Dendritic cell treated with granulocyte-macrophage colony-stimulating factor and Interleukin-4, amounts not matched to agents 40 ng/mL and 50 ng/mL, for 4 days (primary cell): ENCODE data around the gene NLRP3.
A peak's percentile ranks its signal among the peaks of the same experiment; 100 is the strongest.
"Not testable (repeated sequence)": the region's sequence is repeated elsewhere in the genome, so short reads cannot be mapped to it uniquely, and the experiment has no call there.

ENCODE experiments used
- H3K27ac Mint-ChIP-seq: one replicate; pipeline ENCODE4 v1.8.0; 2022; ENCODE audit warnings: mild to moderate bottlenecking, mixed read lengths
- H3K27me3 Mint-ChIP-seq: one replicate; pipeline ENCODE4 v1.8.0; 2022; ENCODE audit warnings: mild to moderate bottlenecking, mixed read lengths
- H3K36me3 Mint-ChIP-seq: one replicate; pipeline ENCODE4 v1.8.0; 2022; ENCODE audit warnings: low read depth, mixed read lengths
- H3K4me1 Mint-ChIP-seq: one replicate; pipeline ENCODE4 v1.8.0; 2022; ENCODE audit warnings: low read depth, mixed read lengths
- H3K4me3 Mint-ChIP-seq: one replicate; pipeline ENCODE4 v1.8.0; 2022; ENCODE audit warnings: mild to moderate bottlenecking, moderate library complexity, mixed read lengths
- H3K9me3 Mint-ChIP-seq: one replicate; pipeline ENCODE4 v1.8.0; 2022; ENCODE audit warnings: mixed read lengths
- intact Hi-C: fragments of 100-400 bp; cut with micrococcal nuclease; formaldehyde crosslinking; loops from one replicate; pipeline ENCODE4 v1.15.0; 2022

Gene NLRP3

DNA sequence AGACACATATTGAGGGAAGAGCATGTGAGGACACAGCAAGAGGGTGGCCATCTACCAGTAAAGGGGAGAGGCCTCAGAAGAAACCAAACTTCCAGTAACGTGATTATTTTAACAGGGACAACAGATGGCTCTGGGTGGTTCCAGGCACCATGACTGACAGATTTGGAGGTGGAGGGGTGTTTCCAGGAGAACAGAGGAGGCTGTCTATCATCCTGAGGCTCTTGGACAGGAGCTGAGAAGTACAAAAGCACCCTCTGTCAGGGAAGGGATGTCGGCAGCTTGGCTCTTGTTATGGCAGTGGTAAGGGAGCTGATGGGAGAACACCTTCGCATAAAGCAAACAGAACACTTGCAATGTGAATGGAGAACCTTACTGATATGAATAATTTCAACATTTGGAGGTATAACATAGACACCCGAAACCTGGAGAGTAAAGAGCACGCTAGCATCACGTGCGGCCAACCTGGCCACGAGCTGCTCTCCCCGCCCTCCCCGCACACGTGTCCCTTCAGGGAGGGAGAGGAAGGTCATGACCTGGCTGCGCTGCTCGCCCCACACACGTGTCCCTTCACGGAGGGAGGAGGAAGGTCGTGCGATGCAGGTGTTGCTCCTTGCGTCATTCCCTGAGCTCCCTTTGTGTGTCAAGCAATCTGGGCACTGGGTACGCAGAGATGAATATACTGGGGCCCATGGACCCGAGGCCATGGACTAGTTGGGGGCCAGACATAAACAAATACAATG lies 37.5 kb upstream of the NLRP3 start:
- intact Hi-C loops = no loop called here
- no peak overlapping the region for H3K4me3 Mint-ChIP-seq

GRCh38 chr1:247385283-247385682 lies 30.7 kb upstream of the NLRP3 start:
- no peaks in the 10 kb centered on the region for H3K36me3 Mint-ChIP-seq
- intact Hi-C loops = loop anchor here (5.0 kb wide), 1 partner anchor 62 kb away; no protein-coding TSS in a partner anchor

More for the DNA sequence above, 37.5 kb upstream of the NLRP3 start:
- Mint-ChIP-seq H3K27ac (no peak overlapping the region), H3K9me3 (peaks cover 9% of the 10 kb centered on the region), H3K36me3 (no peaks in the 10 kb centered on the region), H3K4me1 (peaks cover 22% of the 10 kb centered on the region), H3K27me3 (no peaks in the 10 kb centered on the region)

DNA sequence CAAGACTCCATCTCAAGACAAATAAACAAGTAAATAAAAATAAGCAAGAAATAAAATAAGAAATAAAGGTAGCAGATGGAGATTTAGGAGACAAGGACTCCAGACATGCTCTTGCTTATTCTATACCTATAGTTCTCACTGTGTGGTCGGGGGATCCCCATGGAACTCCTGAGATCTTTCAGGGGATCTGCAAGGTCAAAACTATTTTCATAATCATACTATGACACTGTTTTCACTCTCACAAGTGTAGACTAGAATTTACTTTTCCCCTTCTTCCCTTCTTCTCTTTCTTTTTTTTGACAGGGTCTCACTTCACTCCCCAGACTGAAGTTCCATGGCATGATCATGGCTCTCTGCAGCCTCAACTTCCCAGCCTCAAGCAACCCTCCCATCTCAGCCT lies 29.8 kb upstream of the NLRP3 start:
- Mint-ChIP-seq H3K36me3 (no peaks in the 10 kb centered on the region), H3K4me1 (peaks cover 69% of the 10 kb centered on the region), H3K9me3 (no peaks in the 10 kb centered on the region), H3K4me3 (no peak overlapping the region), H3K27ac (peak overlapping the region; percentile 90), H3K27me3 (no peaks in the 10 kb centered on the region)
- intact Hi-C loops = loop anchor here (5.0 kb wide), 1 partner anchor 61 kb away; no protein-coding TSS in a partner anchor

More at GRCh38 chr1:247385283-247385682, 30.7 kb upstream of the NLRP3 start:
- Mint-ChIP-seq H3K27me3 (no peaks in the 10 kb centered on the region), H3K27ac (peak overlapping the region; percentile 78), H3K9me3 (no peaks in the 10 kb centered on the region), H3K4me3 (no peak overlapping the region), H3K4me1 (peaks cover 60% of the 10 kb centered on the region)

GRCh38 chr1:247386687-247387086 lies 29.3 kb upstream of the NLRP3 start:
- intact Hi-C loops = loop anchor here (5.0 kb wide), 1 partner anchor 61 kb away; no protein-coding TSS in a partner anchor
- Mint-ChIP-seq H3K27me3 (no peaks in the 10 kb centered on the region), H3K4me3 (no peak overlapping the region), H3K9me3 (no peaks in the 10 kb centered on the region), H3K4me1 (peaks cover 70% of the 10 kb centered on the region), H3K27ac (peak overlapping the region; percentile 90), H3K36me3 (no peaks in the 10 kb centered on the region)

- no peaks in the 10 kb centered on the region for H3K27me3 Mint-ChIP-seq
- no peaks in the 10 kb centered on the region for H3K36me3 Mint-ChIP-seq
- no peaks in the 10 kb centered on the region for H3K9me3 Mint-ChIP-seq
- peak overlapping the region; percentile 90 for H3K27ac Mint-ChIP-seq
- H3K4me3 Mint-ChIP-seq = no peak overlapping the region
- intact Hi-C loops = loop anchor here (5.0 kb wide), 1 partner anchor 60 kb away; no protein-coding TSS in a partner anchor
- peaks cover 73% of the 10 kb centered on the region for H3K4me1 Mint-ChIP-seq
These were observed 28.9 kb upstream of the NLRP3 start for GRCh38 chr1:247387096-247387495.

- Mint-ChIP-seq H3K36me3 (no peaks in the 10 kb centered on the region), H3K4me3 (no peak overlapping the region), H3K4me1 (peaks cover 75% of the 10 kb centered on the region), H3K27ac (peak overlapping the region; percentile 90), H3K9me3 (no peaks in the 10 kb centered on the region), H3K27me3 (no peaks in the 10 kb centered on the region)
- intact Hi-C loops = loop anchor here (5.0 kb wide), 1 partner anchor 60 kb away; no protein-coding TSS in a partner anchor
These were observed 28.4 kb upstream of the NLRP3 start for GRCh38 chr1:247387565-247387964.

- H3K36me3 Mint-ChIP-seq = no peaks in the 10 kb centered on the region
- H3K27ac Mint-ChIP-seq = peak overlapping the region; percentile 95
- H3K9me3 Mint-ChIP-seq = no peaks in the 10 kb centered on the region
- H3K4me1 Mint-ChIP-seq = peaks cover 68% of the 10 kb centered on the region
- peak overlapping the region; percentile 74 for H3K4me3 Mint-ChIP-seq
- H3K27me3 Mint-ChIP-seq = no peaks in the 10 kb centered on the region
- intact Hi-C loops = loop anchor here (1.0 kb wide), 1 partner anchor 17 kb away; no protein-coding TSS in a partner anchor
These were observed 25.7 kb upstream of the NLRP3 start for GRCh38 chr1:247390116-247390791.

DNA sequence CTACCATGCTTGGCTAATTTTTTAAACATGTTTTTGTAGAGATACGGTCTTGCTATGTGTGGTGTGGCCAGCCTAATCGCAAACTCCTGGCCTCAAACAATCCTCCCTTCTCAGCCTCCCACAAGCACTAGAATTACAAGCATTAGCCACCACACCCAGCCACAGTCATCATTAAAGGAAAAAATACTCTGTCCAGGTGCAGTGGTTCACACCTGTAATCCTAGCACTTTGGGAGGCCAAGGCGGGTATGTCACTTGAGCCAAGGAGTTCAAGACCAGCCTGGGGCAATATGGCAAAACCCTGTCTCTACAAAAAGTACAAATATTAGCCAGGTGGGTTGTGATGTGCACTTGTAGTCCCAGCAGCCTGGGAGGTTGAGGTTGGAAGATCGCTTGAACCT lies 25.0 kb upstream of the NLRP3 start:
- Mint-ChIP-seq H3K4me1 (peaks cover 74% of the 10 kb centered on the region), H3K36me3 (no peaks in the 10 kb centered on the region), H3K4me3 (no peak overlapping the region), H3K27me3 (no peaks in the 10 kb centered on the region), H3K27ac (peak overlapping the region; percentile 95), H3K9me3 (no peaks in the 10 kb centered on the region)
- intact Hi-C loops = loop anchor here (1.0 kb wide), 1 partner anchor 16 kb away; no protein-coding TSS in a partner anchor

GRCh38 chr1:247392088-247392487 lies 23.9 kb upstream of the NLRP3 start:
- Mint-ChIP-seq H3K27ac (peak overlapping the region; percentile 95), H3K9me3 (no peaks in the 10 kb centered on the region), H3K4me1 (peaks cover 68% of the 10 kb centered on the region), H3K27me3 (no peaks in the 10 kb centered on the region), H3K4me3 (no peak overlapping the region), H3K36me3 (no peaks in the 10 kb centered on the region)
- intact Hi-C loops = no loop called here

DNA sequence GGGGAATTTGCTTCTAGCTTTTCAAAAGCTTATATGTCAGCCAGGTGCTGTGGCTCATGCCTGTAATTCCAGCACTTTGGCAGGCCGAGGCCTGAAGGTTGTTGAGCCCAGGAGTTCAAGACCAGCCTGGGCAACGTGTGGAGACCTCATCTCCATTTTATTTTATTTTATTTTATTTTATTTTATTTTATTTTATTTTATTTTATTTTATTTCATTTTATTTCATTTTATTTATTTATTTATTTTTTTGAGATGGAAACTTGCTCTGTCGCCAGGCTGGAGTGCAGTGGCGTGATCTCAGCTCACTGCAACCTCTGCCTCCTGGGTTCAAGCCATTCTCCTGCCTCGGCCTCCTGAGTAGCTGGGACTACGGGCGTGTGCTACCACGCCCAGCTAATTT lies 20.9 kb upstream of the NLRP3 start:
- H3K27me3 Mint-ChIP-seq, intact Hi-C loops, H3K9me3 Mint-ChIP-seq, H3K27ac Mint-ChIP-seq, H3K36me3 Mint-ChIP-seq, H3K4me3 Mint-ChIP-seq: not testable (repeated sequence)
- peaks cover 44% of the 10 kb centered on the region for H3K4me1 Mint-ChIP-seq

DNA sequence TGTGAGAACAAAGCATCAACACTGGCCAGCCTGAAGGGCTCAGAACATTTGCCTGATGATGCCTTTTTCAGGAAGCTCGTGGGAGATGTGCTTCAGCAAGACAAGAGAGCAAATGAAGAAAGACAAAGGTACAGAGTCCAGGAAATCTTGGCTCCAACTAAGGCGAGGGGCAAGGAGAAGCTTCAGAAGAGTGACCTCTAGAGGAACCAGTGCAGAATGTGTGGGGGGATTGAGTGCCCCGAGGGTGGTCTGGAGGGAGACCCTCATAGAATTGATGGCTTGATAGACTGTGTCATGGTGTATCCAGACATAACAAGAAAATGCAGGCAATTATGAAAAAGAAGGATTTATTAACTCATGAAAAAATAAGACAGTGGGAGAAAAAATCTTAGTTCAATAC lies 15.3 kb upstream of the NLRP3 start:
- no peaks in the 10 kb centered on the region for H3K36me3 Mint-ChIP-seq
- peak overlapping the region; percentile 86 for H3K27ac Mint-ChIP-seq
- no peaks in the 10 kb centered on the region for H3K9me3 Mint-ChIP-seq
- no peak overlapping the region for H3K4me3 Mint-ChIP-seq
- H3K4me1 Mint-ChIP-seq = peaks cover 59% of the 10 kb centered on the region
- H3K27me3 Mint-ChIP-seq = no peaks in the 10 kb centered on the region
- intact Hi-C loops = no loop called here

DNA sequence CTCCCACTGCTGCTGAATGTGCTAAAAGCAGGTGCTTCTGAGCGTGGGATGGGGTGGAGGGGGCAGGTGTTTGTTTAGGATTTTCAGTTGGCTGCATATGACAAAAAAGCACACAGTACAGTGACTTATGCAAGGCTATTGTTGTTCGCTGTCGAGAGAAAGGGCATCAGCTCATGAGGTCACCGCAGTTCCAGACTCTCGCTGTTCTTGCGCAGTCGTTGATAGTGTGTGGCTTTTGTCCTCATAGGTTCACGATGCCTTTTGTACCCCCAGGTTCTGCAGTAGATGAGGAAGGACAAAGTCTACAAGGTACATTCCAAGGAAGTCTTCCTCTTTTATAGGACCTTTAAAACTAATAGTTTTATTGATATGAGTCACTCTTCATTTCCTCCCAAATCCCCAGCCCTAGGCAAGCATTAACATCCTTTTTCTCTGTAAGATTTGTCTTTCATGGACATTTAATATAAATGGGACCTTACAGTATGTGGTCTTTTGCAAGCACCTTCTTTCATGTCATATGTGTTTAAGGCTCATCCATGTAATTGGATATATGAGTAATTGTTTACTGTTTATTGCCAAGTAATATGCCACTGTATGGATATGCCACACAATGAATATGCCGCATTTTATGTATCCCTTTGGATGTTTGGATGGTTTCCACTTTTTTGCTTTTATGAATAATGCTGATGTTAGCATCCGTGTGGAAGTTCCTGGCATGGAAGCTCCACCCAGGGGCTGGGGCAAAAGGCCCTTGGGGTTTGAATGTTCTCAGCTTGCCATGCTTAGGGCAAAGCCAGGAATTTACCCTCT lies 14.5 kb upstream of the NLRP3 start:
- no peaks in the 10 kb centered on the region for H3K27me3 Mint-ChIP-seq
- H3K36me3 Mint-ChIP-seq = no peaks in the 10 kb centered on the region
- H3K4me3 Mint-ChIP-seq = no peak overlapping the region
- intact Hi-C loops = no loop called here
- peak overlapping the region; percentile 86 for H3K27ac Mint-ChIP-seq
- peaks cover 54% of the 10 kb centered on the region for H3K4me1 Mint-ChIP-seq
- H3K9me3 Mint-ChIP-seq = no peaks in the 10 kb centered on the region

DNA sequence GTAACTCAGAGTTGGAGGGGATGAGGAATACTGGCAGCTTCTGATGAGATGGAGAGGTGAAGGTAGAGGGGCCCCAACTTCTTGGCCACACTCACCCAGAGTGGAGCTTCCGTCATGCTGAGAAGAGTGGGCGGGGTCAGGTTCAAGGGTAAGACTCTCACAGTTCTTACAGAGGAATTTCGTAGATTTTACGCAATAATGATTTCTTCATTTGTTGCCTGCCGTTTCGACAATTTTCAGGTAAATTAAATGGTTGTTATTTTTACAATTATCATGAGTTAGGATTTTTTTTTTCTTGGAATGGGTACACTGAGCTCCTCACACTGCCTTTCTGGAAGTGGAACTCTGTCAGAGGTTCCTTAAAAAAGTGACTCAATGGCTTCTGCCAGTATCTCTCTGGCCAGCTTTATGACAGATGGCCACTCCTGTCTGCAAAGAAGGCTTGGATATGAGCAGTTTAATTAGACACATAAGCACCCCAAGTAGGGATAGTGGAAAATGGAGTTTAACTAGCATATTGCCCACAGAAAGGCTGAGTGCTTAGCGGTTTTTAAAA lies 13.8 kb upstream of the NLRP3 start:
- intact Hi-C loops = no loop called here
- Mint-ChIP-seq H3K27ac (peak overlapping the region; percentile 86), H3K9me3 (no peaks in the 10 kb centered on the region), H3K4me3 (no peak overlapping the region), H3K36me3 (no peaks in the 10 kb centered on the region), H3K4me1 (peaks cover 61% of the 10 kb centered on the region), H3K27me3 (no peaks in the 10 kb centered on the region)
